GM06990 (cell line): Measurements from ENCODE around the gene RCBTB2.
"Not testable (repeated sequence)": the region's sequence is repeated elsewhere in the genome, so short reads cannot be mapped to it uniquely, and the experiment has no call there.

Experiments used
- DNase-seq: peaks from one replicate; pipeline ENCODE4 v3.0.0-alpha.2; 2011; ENCODE audit not compliant: insufficient read length; ENCODE audit errors: extremely low read depth
- H3K27me3 ChIP-seq: replicated peaks from 2 replicates; pipeline ENCODE4 v1.6.0; 2011; ENCODE audit warnings: low read length; ENCODE audit not compliant: control insufficient read depth, insufficient read depth
- H3K36me3 ChIP-seq: 2 replicates; pipeline ENCODE4 v1.5.1; 2011; ENCODE audit warnings: low read length; ENCODE audit not compliant: control insufficient read depth, insufficient read depth
- H3K4me3 ChIP-seq: replicated peaks from 2 replicates; pipeline ENCODE4 v1.5.1; 2011; ENCODE audit warnings: low read depth, mild to moderate bottlenecking, control low read depth, low read length
- TF ChIP-seq, protein P1 (sequence below): IDR thresholded peaks from 2 replicates; pipeline ENCODE4 v1.5.1; 2011; ENCODE audit warnings: low read length, control low read depth, mild to moderate bottlenecking, inconsistent platforms; ENCODE audit not compliant: insufficient read depth, poor library complexity, severe bottlenecking

RCBTB2 gene

GRCh38 chr13:48476686-48477085 is 56.2 kb downstream of the RCBTB2 start:
- Histone ChIP-seq H3K4me3 (no peak overlapping the region), H3K27me3 (no peaks in the 10 kb centered on the region), H3K36me3 (peaks cover 1% of the 10 kb centered on the region)
- DNase-seq: no peak
- TF ChIP-seq, protein P1, sequence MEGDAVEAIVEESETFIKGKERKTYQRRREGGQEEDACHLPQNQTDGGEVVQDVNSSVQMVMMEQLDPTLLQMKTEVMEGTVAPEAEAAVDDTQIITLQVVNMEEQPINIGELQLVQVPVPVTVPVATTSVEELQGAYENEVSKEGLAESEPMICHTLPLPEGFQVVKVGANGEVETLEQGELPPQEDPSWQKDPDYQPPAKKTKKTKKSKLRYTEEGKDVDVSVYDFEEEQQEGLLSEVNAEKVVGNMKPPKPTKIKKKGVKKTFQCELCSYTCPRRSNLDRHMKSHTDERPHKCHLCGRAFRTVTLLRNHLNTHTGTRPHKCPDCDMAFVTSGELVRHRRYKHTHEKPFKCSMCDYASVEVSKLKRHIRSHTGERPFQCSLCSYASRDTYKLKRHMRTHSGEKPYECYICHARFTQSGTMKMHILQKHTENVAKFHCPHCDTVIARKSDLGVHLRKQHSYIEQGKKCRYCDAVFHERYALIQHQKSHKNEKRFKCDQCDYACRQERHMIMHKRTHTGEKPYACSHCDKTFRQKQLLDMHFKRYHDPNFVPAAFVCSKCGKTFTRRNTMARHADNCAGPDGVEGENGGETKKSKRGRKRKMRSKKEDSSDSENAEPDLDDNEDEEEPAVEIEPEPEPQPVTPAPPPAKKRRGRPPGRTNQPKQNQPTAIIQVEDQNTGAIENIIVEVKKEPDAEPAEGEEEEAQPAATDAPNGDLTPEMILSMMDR: no peak

- no peak overlapping the region; the same call in 1 of the 2 replicates for H3K4me3 ChIP-seq
- H3K36me3 ChIP-seq: peaks cover 1% of the 10 kb centered on the region
- H3K27me3 ChIP-seq: no peaks in the 10 kb centered on the region
- DNase-seq: no peak
- TF ChIP-seq, protein P1: no peak
Observed at GRCh38 chr13:48476215-48476614, 56.7 kb downstream of the RCBTB2 start.

DNA sequence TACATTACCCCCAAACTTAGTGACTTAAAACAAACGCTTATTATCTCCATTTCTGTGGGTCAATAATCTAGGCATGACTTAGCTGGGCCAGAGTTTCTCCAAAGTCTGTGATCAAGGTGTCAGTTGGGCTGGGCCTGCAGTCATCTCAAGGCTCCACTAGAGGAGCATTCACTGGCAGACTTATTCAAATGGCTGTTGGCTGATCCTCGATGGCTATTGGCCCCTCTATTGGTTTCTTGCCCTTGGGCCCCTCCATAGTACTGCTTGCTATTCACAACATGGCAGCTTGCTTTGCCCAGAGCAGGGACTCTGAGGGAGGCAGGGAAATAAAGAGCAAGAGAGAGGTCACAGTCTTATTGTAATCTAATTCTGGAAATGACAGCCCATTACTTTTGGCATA is 57.6 kb downstream of the RCBTB2 start:
- Histone ChIP-seq H3K27me3 (no peaks in the 10 kb centered on the region), H3K4me3 (no peak overlapping the region), H3K36me3 (peaks cover 1% of the 10 kb centered on the region)
- DNase-seq: no peak
- TF ChIP-seq, protein P1: no peak

GRCh38 chr13:48457578-48458242 is 75.2 kb downstream of the RCBTB2 start:
- Histone ChIP-seq H3K4me3 (no peak overlapping the region), H3K27me3 (no peaks in the 10 kb centered on the region), H3K36me3 (peaks cover 12% of the 10 kb centered on the region)
- TF ChIP-seq, protein P1: no peak
- DNase-seq: no peak

GRCh38 chr13:48456546-48456945 is 76.3 kb downstream of the RCBTB2 start:
- Histone ChIP-seq H3K27me3 (no peaks in the 10 kb centered on the region), H3K36me3 (peaks cover 12% of the 10 kb centered on the region), H3K4me3 (no peak overlapping the region)
- TF ChIP-seq, protein P1: no peak
- DNase-seq: no peak

GRCh38 chr13:48451196-48451595 is 81.7 kb downstream of the RCBTB2 start:
- DNase-seq, H3K27me3 ChIP-seq, H3K36me3 ChIP-seq, H3K4me3 ChIP-seq: not testable (repeated sequence)
